AG09319 (cell line): ENCODE data around the gene RXFP1.
"Not testable (repeated sequence)": the region's sequence is repeated elsewhere in the genome, so short reads cannot be mapped to it uniquely, and the experiment has no call there.

Experiments used
- DNase-seq: peaks from one replicate; pipeline ENCODE4 v3.0.0-alpha.2; 2010; ENCODE audit warnings: low read depth; ENCODE audit errors: extremely low read depth
- TF ChIP-seq, protein P1 (sequence below): IDR thresholded peaks from 2 replicates; pipeline ENCODE4 v1.5.1; 2011; ENCODE audit warnings: low read depth, mild to moderate bottlenecking, inconsistent platforms, low read length, moderate library complexity

RXFP1 gene

DNA sequence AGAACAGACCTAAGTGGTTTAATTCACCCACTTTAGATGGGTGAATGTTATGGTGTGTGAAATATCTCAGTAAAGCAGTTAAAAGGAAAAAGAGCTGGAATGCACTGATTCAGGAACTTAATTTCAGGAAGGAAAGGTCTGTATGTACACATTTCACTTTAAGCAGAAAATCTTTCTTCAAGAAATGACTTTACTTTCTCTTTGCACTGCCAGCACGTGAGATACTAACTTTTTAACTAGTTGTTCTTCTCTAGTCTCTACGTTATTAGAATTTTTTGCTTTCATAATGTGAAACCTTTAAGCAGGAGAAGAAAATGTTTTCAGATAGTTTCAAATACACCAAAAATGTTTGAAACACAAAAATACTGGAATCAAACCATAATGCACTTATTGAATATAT, 131.2 kb downstream of the RXFP1 start:
- DNase-seq, result no peak
- TF ChIP-seq, protein P1, sequence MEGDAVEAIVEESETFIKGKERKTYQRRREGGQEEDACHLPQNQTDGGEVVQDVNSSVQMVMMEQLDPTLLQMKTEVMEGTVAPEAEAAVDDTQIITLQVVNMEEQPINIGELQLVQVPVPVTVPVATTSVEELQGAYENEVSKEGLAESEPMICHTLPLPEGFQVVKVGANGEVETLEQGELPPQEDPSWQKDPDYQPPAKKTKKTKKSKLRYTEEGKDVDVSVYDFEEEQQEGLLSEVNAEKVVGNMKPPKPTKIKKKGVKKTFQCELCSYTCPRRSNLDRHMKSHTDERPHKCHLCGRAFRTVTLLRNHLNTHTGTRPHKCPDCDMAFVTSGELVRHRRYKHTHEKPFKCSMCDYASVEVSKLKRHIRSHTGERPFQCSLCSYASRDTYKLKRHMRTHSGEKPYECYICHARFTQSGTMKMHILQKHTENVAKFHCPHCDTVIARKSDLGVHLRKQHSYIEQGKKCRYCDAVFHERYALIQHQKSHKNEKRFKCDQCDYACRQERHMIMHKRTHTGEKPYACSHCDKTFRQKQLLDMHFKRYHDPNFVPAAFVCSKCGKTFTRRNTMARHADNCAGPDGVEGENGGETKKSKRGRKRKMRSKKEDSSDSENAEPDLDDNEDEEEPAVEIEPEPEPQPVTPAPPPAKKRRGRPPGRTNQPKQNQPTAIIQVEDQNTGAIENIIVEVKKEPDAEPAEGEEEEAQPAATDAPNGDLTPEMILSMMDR, result no peak

GRCh38 chr4:158656439-158656838, 134.8 kb downstream of the RXFP1 start:
- TF ChIP-seq, protein P1, result no peak
- DNase-seq, result no peak

DNA sequence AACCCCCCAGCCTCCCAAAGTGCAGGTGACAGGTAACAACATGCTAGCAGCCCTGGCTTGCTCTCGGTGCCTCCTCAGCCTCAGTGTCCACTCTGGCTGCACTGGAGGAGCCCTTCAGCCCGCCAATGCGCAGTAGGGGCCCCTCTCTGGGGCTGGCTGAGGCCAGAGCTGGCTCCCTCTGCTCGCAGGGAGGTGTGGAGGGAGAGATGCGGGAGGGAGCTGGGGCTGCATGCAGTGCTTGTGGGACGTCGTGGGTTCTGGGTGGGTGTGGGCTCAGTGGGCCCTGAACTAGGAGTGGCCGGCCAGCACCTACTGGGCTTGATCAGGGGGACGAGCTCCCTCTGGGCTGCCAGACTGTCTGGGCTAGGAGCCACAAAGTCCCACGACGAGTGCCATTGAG, 135.6 kb downstream of the RXFP1 start:
- TF ChIP-seq, protein P1, result no peak
- no peak for DNase-seq

- DNase-seq, result not testable (repeated sequence)
Measured at GRCh38 chr4:158663255-158663654, 141.6 kb downstream of the RXFP1 start.

GRCh38 chr4:158663707-158664625, 142.3 kb downstream of the RXFP1 start:
- DNase-seq, result not testable (repeated sequence)

DNA sequence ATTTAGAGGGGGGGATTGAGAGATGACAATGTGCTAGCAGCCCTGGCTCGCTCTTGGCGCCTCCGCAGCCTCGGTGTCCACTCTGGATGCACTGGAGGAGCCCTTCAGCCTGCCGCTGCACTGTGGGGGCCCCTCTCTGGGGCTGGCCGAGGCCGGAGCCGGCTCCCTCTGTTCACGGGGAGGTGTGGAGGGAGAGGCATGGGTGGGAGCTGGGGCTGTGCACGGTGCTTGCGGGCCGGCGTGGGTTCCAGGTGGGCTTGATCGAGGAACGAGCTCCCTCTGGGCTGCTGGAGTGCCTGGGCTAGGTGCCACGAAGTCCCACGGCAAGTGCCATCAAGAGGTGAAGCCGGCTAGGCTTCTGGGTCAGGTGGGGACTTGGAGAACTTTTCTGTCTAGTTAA, 143.1 kb downstream of the RXFP1 start:
- DNase-seq, result no peak
- TF ChIP-seq, protein P1, result no peak

DNA sequence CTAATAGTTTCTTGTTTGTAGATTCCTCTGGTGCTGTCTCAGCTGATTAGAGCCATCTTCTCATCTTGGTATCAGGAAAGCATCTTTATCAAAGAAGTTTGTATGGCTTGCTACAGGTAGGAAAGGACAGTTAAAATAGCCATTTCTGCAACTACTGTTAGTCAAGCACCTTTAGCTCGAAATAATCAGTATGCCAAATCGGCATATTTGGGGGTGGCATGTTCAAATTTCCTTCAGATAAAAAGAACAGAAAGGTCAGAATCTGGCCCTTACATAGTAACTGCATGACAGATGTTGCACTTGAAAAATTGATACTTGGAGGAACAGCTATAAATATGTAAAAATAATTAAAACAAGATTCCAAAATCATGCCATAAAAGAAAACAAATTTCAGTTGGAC, 145.2 kb downstream of the RXFP1 start:
- no peak for DNase-seq
- TF ChIP-seq, protein P1, result no peak

DNA sequence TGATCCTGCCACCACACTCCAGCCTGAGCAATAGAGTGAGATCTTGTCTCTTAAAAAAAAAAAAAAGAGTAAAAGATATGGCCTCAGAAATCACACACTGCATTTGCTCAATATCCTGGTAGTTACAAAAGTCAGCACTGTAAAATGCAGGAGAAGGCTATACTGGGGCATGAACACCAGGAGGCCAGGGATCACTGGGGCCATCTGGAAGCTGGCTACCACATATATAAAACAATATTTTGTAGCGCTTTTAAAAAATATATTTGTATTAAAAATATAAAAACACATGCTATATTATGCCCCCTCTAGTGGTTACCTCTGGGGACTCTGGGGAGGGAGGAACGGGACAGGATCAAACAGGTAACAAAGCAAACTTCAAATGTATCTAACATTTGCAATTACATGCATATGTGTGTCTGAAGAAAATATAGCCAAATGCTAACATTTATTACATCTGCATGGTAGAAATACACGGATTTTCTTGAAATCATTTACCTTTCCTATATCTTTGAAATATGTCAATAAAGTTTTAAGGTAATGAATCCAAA, 146.0 kb downstream of the RXFP1 start:
- TF ChIP-seq, protein P1, result peak; percentile 51
- no peak for DNase-seq
